Measurements from ENCODE around the gene CEACAM20. TPM values are rescaled to one million over a fixed set of nuclear protein-coding genes. Genes with fewer than 3 reads are reported as not detected.

Gene CEACAM20
- total and polyA plus RNA-seq, 2 of the 13 experiments (the other 11 are each of a cell fraction or from before 2014, with no cell fraction given) = 0.04 TPM; not detected in 1

GRCh38 chr19:44571830-44572580 is 42.5 kb upstream of the CEACAM20 start (continued):
- TF ChIP-seq BCL3 (CRISPR knock-in tag; IDR thresholded peaks at IDR 0.05) (no peak), ZNF556 (CRISPR knock-in tag; IDR thresholded peaks at IDR 0.05; ENCODE audit: borderline replicate concordance) (no peak), TFE3 (CRISPR knock-in tag; IDR thresholded peaks at IDR 0.05) (no peak), ZNF512 (CRISPR knock-in tag; IDR thresholded peaks at IDR 0.05) (peak; percentile 55; the same call in 1 of the 2 replicates), ZBTB20 (CRISPR knock-in tag; IDR thresholded peaks at IDR 0.05; ENCODE audit: borderline replicate concordance, low read depth) (peak; percentile 16; the same call in 1 of the 2 replicates), U2AF1 (optimal IDR thresholded peaks at IDR 0.05; ENCODE audit: low read depth, low read length) (no peak), ZNF546 (CRISPR knock-in tag; conservative IDR thresholded peaks at IDR 0.05) (no peak), SCMH1 (CRISPR knock-in tag; IDR thresholded peaks at IDR 0.05; ENCODE audit: borderline replicate concordance) (no peak), BRD4 (CRISPR knock-in tag; IDR thresholded peaks at IDR 0.05) (no peak), ZFAT (CRISPR knock-in tag; conservative IDR thresholded peaks at IDR 0.05) (no peak), SMARCE1 (IDR thresholded peaks at IDR 0.05; ENCODE audit: borderline replicate concordance) (no peak), ISX (CRISPR knock-in tag; conservative IDR thresholded peaks at IDR 0.05) (no peak), SNRNP70 (IDR thresholded peaks at IDR 0.05; ENCODE audit: low read depth, low read length) (no peak), GATA4 (IDR thresholded peaks at IDR 0.05; ENCODE audit: borderline replicate concordance, low read depth) (peak; percentile 84; the same call in 1 of the 2 replicates), ZNF549 (CRISPR knock-in tag; IDR thresholded peaks at IDR 0.05) (no peak), NKX3-1 (CRISPR knock-in tag; IDR thresholded peaks at IDR 0.05) (no peak), BORCS8-MEF2B (CRISPR knock-in tag; IDR thresholded peaks at IDR 0.05) (no peak), ZNF557 (CRISPR knock-in tag; IDR thresholded peaks at IDR 0.05) (no peak), TEF (CRISPR knock-in tag; IDR thresholded peaks at IDR 0.05) (no peak), MED1 (CRISPR knock-in tag; IDR thresholded peaks at IDR 0.05) (0 out of 2 replicates have a peak, but pooled peaks have one; percentile 28), NONO (IDR thresholded peaks at IDR 0.05) (no peak), NONO (CRISPR knock-in tag; conservative IDR thresholded peaks at IDR 0.05) (0 out of 2 replicates have a peak, but pooled peaks have one; percentile 13), ZBTB39 (CRISPR knock-in tag; IDR thresholded peaks at IDR 0.05) (no peak), ZNF296 (CRISPR knock-in tag; conservative IDR thresholded peaks at IDR 0.05) (no peak)

Data from HepG2 (cell line).